PFSK-1 (cell line): ENCODE data around the gene CAB39L.

Experiments
- FOXP2 ChIP-seq: optimal IDR thresholded peaks from 2 replicates; pipeline ENCODE3; 2011; ENCODE audit warnings: borderline replicate concordance, control low read depth, inconsistent platforms; ENCODE audit not compliant: insufficient read depth; ENCODE audit errors: extremely low read length, extremely low read depth
- POLR2AphosphoS5 ChIP-seq: IDR thresholded peaks from 2 replicates; pipeline ENCODE4 v1.6.1; 2012; ENCODE audit warnings: low read depth, mild to moderate bottlenecking, control low read depth, low read length, moderate library complexity
- REST ChIP-seq, 2 experiments: IDR thresholded peaks; 2 replicates each; pipeline versions ENCODE4 v1.6.1 to v1.8.0; 2011 to 2012; ENCODE audit warnings: low read depth in 2 of 2, low read length in 2 of 2, control low read depth in 1 of 2, inconsistent platforms in 1 of 2, mild to moderate bottlenecking in 1 of 2, moderate library complexity in 1 of 2; ENCODE audit not compliant: insufficient read depth in 1 of 2
- SIN3A ChIP-seq: IDR thresholded peaks from 2 replicates; pipeline ENCODE4 v1.6.1; 2012; ENCODE audit warnings: mild to moderate bottlenecking, low read length, moderate library complexity, borderline replicate concordance; ENCODE audit not compliant: insufficient read depth
- TAF1 ChIP-seq: IDR thresholded peaks from 2 replicates; pipeline ENCODE4 v1.6.1; 2012; ENCODE audit warnings: low read length, control low read depth, borderline replicate concordance; ENCODE audit not compliant: insufficient read depth

CAB39L gene

DNA sequence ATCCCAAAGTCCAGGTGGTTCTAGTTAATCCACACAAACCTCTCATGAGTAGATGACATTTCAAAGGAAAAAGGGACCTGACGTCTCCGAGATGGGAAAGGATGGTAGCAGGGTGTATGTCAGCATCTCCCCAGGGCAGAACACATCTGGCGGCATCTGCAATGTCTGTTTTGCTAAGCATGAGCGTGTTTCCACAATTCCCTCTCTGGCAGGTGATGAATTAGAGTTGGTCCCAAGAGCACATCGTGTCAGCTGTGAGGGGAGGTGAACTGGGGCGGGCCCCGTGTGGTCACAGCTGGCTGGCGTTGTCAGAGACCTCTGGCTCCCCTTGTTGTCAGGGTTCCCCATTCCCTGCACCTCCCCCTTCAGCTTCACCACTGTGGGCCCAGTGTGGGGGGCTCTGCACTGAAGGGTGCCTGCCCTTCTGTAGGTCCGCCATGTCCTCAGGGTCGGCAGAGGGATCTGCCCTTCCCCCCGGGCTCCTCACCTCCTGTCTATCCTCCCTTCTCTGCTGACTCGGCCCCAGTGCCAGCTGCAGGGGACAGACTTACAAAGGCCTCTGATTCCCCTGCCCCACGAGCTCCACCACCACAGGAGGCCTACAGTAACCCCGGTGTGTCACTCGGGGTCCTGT lies 138.0 kb downstream of the CAB39L start:
- TF ChIP-seq POLR2AphosphoS5 (no peak), REST (IDR thresholded peaks at IDR 0.05; ENCODE audit: insufficient read depth in 1 of 2, low read depth in 2 of 2, low read length in 2 of 2) (no peak)

DNA sequence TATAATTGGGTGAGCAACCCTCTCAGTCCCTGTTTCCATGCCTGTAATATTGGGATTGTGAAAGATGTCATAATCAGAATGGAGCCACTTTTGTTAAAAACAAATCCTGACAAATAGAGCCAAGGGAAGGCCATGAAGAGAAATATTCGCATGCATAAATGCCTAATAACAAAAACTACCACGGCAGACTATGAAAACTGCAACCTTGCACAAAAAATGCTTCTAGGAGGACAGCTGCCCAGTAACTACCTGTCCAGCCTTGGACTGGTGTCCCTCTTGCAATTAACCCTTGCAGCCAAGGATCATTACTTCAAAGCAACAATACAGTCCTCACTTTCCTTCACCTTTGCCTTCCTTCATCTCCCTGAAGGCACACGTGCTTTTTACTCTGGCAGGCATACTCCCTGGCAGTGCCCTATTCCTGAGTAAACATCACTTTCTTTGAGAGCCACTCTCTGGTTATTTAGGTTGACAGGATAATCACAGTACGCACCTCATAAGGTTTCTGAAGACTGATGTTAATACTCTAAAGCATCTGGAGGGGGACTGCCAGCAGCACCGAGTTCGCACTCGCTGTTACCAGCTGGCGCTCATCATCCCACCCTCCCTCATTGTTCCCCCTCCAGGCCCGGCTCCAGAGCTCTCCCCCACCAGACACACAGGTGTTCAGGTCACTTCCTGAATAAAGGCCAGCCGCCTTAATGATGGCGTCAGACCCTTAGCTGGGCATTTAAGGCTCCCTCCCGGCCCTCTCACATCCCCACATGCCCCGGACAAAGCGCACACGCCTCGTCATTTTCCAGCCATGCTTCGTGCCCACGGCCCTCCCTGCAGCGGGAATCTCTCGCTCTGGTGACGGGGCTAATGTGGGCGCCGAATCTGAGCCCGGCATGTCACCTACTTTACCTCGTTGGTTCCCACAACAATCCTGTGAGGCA lies 138.8 kb downstream of the CAB39L start:
- TF ChIP-seq POLR2AphosphoS5 (no peak), FOXP2 (no peak), SIN3A (no peak), TAF1 (no peak), REST (IDR thresholded peaks at IDR 0.05; ENCODE audit: insufficient read depth in 1 of 2, low read depth in 2 of 2, low read length in 2 of 2) (no peak)

GRCh38 chr13:49304356-49304755 lies 139.5 kb downstream of the CAB39L start:
- no peak for TF ChIP-seq SIN3A
- no peak for TF ChIP-seq POLR2AphosphoS5
- no peak for TF ChIP-seq REST (IDR thresholded peaks at IDR 0.05; ENCODE audit: insufficient read depth in 1 of 2, low read depth in 2 of 2, low read length in 2 of 2)
- TF ChIP-seq FOXP2 = no peak
- no peak for TF ChIP-seq TAF1

DNA sequence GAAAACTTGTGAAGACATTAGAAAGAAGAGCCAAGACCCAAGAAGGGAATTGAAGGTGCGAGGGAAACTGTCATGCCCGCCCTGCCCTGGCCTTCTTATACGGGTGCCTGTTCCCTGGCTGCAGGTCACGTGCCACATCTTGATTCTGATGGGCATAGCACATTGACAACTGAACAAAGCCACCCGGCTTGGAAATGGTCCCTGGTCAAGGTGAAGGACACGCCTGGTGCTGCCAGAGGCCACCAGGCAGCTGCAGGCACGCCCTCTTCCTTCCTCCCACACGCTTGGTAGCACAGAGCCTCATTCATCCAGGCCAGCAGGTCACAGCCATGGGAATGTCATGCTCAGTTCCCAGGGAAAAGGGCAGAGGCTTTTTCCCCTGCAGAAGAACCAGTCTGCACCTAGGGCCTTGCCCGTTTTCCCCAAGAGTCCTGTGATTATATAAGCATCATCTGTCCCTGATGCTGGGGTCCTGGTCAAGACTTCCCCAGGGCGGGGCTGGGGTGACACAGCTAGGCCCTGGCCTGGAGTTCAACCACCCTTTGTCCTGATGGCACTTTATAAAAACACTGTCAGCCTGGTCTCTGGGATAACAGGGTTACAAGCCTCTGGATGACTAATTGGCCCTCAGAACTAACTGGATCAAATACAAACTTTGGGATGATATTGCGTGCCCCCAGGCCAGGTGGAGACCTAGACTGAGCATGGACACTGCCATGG lies 140.2 kb downstream of the CAB39L start:
- TF ChIP-seq TAF1 (no peak), REST (IDR thresholded peaks at IDR 0.05; ENCODE audit: insufficient read depth in 1 of 2, low read depth in 2 of 2, low read length in 2 of 2) (no peak), FOXP2 (no peak), POLR2AphosphoS5 (no peak), SIN3A (no peak)
